ENCODE results near the gene C19orf53.
"Not testable (repeated sequence)": the region's sequence is repeated elsewhere in the genome, so short reads cannot be mapped to it uniquely, and the experiment has no call there.

The C19orf53 gene

DNA sequence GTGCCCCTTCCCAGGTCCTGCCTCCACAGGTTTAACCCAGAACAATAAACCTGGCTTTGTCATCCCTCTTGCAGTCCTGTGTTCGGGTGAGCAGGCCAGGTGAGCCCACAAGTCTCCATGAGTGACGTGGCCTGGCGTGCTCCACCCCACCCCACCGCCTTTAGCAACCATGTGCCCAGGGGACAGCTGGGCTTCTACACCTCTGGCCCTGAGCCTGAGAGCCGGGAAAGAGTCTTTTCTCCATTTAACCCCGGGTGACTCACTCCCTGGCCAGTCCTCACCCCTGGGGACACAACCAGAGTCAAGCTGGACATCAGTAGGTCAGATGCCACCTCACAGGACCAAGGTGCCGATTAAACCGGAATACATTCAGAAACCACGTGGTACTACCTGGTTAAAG lies 4.1 kb downstream of the C19orf53 start:
- H3K4me3 ChIP-seq (ENCODE audit: low read depth in 1 of 2, low read length in 1 of 2): no peak overlapping the region
- TF ChIP-seq, protein P1, sequence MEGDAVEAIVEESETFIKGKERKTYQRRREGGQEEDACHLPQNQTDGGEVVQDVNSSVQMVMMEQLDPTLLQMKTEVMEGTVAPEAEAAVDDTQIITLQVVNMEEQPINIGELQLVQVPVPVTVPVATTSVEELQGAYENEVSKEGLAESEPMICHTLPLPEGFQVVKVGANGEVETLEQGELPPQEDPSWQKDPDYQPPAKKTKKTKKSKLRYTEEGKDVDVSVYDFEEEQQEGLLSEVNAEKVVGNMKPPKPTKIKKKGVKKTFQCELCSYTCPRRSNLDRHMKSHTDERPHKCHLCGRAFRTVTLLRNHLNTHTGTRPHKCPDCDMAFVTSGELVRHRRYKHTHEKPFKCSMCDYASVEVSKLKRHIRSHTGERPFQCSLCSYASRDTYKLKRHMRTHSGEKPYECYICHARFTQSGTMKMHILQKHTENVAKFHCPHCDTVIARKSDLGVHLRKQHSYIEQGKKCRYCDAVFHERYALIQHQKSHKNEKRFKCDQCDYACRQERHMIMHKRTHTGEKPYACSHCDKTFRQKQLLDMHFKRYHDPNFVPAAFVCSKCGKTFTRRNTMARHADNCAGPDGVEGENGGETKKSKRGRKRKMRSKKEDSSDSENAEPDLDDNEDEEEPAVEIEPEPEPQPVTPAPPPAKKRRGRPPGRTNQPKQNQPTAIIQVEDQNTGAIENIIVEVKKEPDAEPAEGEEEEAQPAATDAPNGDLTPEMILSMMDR (IDR thresholded peaks at IDR 0.05): no peak
- H3K9me3 ChIP-seq: no peaks in the 10 kb centered on the region
- H3K27me3 ChIP-seq: no peaks in the 10 kb centered on the region
- peaks cover 12 to 13% of the 10 kb centered on the region in 2 experiments for H3K4me1 ChIP-seq (ENCODE audit: control insufficient read depth in 1 of 2, insufficient read depth in 1 of 2, low read depth in 1 of 2, low read length in 1 of 2)
- H3K27ac ChIP-seq: no peak overlapping the region
- H3K36me3 ChIP-seq: peaks cover 21% of the 10 kb centered on the region

DNA sequence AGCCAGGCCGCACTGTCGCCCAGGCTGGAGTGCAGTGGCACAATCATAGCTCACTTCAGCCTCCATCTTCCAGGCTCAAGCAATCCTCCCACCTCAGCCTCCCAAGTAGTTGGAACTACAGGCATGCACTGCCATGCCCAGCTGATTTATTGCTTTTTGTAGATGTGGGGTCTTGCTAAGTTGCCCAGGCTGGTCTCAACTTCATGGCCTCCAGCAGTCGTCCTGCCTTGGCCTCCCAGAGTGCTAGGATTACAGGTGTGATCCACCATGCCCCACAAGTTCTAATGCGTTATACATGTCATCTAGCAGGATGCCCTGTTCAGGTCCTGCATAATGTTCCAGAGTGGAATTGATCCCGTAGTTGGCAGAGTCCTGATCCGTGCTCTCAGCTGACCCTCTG lies 4.6 kb downstream of the C19orf53 start:
- H3K27ac ChIP-seq: no peak overlapping the region
- H3K4me1 ChIP-seq (ENCODE audit: control insufficient read depth in 1 of 2, insufficient read depth in 1 of 2, low read depth in 1 of 2, low read length in 1 of 2): peaks cover 12 to 13% of the 10 kb centered on the region in 2 experiments
- TF ChIP-seq, protein P1 (IDR thresholded peaks at IDR 0.05): no peak
- H3K4me3 ChIP-seq (ENCODE audit: low read depth in 1 of 2, low read length in 1 of 2): no peak overlapping the region
- peaks cover 21% of the 10 kb centered on the region for H3K36me3 ChIP-seq
- H3K9me3 ChIP-seq: no peaks in the 10 kb centered on the region
- no peaks in the 10 kb centered on the region for H3K27me3 ChIP-seq

DNA sequence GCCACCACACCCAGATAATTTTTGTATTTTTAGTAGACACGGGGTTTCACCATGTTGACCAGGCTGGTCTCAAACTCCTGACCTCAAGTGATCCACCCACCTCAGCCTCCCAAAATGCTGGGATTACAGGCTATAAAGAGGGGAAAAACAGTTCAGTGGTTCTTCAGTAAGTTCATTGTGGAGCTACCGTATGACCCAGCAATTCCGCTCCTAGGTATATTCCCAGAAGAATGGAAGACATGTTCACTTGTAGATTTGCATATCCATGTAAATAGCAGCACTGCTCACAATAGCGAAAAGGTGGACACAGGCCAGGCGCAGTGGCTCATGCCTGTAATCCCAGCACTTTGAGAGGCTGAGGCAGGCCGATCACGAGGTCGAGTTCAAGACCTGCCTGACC lies 5.5 kb downstream of the C19orf53 start:
- Histone ChIP-seq H3K4me1 (ENCODE audit: control insufficient read depth in 1 of 2, insufficient read depth in 1 of 2, low read depth in 1 of 2, low read length in 1 of 2) (peaks cover 10 to 11% of the 10 kb centered on the region in 2 experiments), H3K36me3 (peaks cover 21% of the 10 kb centered on the region)
- H3K27ac ChIP-seq; H3K9me3 ChIP-seq; H3K27me3 ChIP-seq; H3K4me3 ChIP-seq (ENCODE audit: low read depth in 1 of 2, low read length in 1 of 2): not testable (repeated sequence)

DNA sequence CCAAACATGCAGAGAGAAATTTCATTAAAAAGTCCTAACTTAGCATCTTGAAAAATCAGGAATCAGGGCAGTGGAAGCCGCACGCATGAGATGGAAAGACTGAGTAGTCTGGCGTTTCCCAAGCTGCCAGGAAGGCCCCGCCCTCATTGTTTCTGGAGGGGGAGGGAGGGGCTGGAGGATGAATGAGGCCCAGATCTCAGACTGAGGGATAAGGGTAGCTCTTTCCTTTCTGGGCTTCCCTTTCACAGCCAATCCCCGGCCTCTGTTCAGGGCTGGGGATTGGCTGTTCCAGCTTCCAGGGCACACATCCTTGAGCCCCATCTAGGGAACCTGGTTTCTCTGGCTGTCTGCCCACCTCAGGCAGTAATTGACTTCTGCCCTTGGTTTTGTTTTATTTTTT lies 7.3 kb downstream of the C19orf53 start:
- H3K4me3 ChIP-seq (ENCODE audit: low read depth in 1 of 2, low read length in 1 of 2): no peak overlapping the region
- peaks cover 21% of the 10 kb centered on the region for H3K36me3 ChIP-seq
- H3K27me3 ChIP-seq: no peaks in the 10 kb centered on the region
- TF ChIP-seq, protein P1 (IDR thresholded peaks at IDR 0.05): no peak
- H3K9me3 ChIP-seq: no peaks in the 10 kb centered on the region
- peaks cover 6% of the 10 kb centered on the region in 2 experiments for H3K4me1 ChIP-seq (ENCODE audit: control insufficient read depth in 1 of 2, insufficient read depth in 1 of 2, low read depth in 1 of 2, low read length in 1 of 2)
- H3K27ac ChIP-seq: no peak overlapping the region

DNA sequence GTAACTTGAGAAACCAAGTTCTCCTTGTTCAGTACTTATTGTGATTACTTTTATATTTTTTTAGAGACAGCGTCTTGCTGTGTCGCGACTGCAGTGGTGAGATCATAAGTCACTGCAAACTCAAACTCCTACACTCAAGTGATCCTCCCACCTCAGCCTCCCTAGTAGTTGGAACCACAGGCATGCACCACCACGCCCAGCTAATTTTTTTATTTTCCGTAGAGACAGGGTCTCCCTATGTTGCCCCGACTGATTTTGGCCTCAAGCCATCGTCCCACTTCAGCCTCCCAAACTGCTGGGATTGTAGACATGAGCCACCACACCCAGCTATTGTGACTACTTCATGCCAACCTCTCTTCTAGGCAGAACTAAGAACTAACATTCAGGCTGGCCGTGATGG lies 8.3 kb downstream of the C19orf53 start:
- no peak overlapping the region for H3K27ac ChIP-seq
- H3K9me3 ChIP-seq: no peaks in the 10 kb centered on the region
- H3K36me3 ChIP-seq: peaks cover 18% of the 10 kb centered on the region
- TF ChIP-seq, protein P1 (IDR thresholded peaks at IDR 0.05): no peak
- H3K4me3 ChIP-seq (ENCODE audit: low read depth in 1 of 2, low read length in 1 of 2): no peak overlapping the region
- H3K4me1 ChIP-seq (ENCODE audit: control insufficient read depth in 1 of 2, insufficient read depth in 1 of 2, low read depth in 1 of 2, low read length in 1 of 2): peaks cover 12 to 13% of the 10 kb centered on the region in 2 experiments
- no peaks in the 10 kb centered on the region for H3K27me3 ChIP-seq

DNA sequence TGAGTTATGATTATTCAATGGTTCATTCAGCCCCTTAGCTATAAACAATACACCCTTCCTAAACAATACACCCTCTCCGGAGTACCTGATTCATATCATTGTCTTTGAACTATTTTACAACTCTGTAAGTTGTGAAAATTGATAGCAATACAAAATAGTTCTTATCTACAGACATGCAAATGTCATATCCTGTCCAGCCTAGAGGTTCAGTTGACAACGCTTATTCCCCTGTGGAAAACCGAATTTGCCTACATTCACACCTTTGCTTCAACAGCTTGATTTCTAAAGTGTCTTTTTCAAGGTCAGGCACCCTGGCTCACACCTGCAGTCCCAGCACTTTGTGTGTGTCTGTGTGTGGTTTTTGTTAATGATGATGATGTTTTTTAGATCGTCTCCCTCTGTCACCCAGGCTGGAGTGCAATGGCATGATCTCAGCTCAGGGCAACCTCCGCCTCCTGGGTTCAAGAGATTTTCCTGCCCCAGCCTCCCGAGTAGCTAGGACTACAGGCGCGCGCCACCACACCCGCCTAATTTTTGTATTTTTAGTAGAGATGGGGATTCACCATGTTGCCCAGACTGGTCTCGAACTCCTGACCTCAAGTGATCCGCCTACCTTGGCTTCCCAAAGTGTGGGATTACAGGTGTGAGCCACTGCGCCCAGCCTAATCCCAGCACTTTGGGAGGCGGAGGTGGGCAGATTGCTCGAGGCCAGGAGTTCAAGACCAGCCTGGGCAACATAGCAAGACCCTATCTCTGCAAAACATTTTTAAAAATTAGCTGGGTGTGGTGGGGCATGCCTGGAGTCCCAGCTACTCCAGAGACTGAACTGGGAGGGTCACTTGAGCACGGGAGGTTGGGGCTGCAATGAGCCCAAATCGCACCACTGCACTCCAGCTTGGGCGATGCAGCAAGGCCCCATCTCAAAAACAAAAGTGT lies 9.6 kb downstream of the C19orf53 start:
- no peaks in the 10 kb centered on the region for H3K27me3 ChIP-seq
- TF ChIP-seq, protein P1 (IDR thresholded peaks at IDR 0.05): no peak
- H3K4me3 ChIP-seq (ENCODE audit: low read depth in 1 of 2, low read length in 1 of 2): no peak overlapping the region
- H3K36me3 ChIP-seq: peaks cover 5% of the 10 kb centered on the region
- H3K4me1 ChIP-seq (ENCODE audit: control insufficient read depth in 1 of 2, insufficient read depth in 1 of 2, low read depth in 1 of 2, low read length in 1 of 2): peaks cover 25 to 26% of the 10 kb centered on the region in 2 experiments
- H3K9me3 ChIP-seq: no peaks in the 10 kb centered on the region
- no peak overlapping the region for H3K27ac ChIP-seq

Data from neutrophil (primary cell).